HG03060 (cell line): Measurements from ENCODE around the gene MRPL17.
"Not testable (repeated sequence)": the region's sequence is repeated elsewhere in the genome, so short reads cannot be mapped to it uniquely, and the experiment has no call there.

Experiments
- ATAC-seq: cut with Tn5 transposase; IDR thresholded peaks from one replicate; pipeline ENCODE4 v1.9.1; 2021; ENCODE audit warnings: low read depth, moderate number of reproducible peaks; ENCODE audit not compliant: unreplicated experiment

The MRPL17 gene

DNA sequence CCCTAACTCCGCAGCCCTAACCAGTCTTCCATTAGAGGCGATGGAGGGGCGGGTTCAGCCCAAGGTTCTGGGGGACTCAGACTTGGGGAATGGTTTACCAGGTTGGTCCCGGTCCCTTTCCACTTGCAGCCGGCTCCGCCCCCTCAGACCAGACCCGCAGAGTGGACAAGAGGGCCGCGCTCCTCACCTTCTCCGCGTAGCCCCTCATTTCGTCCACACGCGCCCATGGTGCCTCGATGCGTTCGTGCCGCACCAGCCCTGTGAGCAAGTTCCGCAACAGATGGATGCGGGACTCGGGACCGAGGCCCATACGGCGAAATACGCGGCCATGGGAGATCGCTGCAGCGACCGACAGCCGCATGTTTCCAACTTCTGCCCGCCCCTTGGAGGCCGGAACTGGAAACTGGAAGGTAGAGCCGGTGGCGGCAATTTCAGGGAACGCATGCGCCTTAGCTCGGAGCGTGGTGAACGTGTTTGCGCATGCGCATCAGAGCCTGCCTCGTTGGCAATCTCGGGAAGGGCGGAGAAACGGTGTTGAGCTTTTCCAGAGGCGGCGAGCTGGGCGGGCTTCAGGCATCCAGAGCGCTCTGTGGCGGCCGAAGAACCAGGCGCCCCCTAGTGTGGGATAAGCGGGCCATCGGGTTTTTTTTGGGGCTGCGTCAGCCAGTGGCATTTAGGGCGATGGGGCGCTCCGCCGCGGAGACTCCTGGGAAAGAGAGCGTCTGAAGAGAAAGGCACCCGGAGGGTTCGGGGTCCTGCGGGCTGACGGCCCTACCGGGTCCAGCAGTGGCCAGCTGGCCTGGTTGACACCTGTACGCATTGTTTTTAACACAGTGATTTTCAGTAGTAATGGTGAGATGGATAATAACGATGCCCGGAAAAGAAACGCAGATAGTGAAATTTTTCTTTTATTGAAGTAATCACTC is at the start of gene MRPL17:
Gene MRPL17, minus strand, starts transcription at position 405 of the 926 bp plus-strand sequence. Its CDS starts 44 bp downstream, at position 361.
- ATAC-seq: peak; percentile 86

DNA sequence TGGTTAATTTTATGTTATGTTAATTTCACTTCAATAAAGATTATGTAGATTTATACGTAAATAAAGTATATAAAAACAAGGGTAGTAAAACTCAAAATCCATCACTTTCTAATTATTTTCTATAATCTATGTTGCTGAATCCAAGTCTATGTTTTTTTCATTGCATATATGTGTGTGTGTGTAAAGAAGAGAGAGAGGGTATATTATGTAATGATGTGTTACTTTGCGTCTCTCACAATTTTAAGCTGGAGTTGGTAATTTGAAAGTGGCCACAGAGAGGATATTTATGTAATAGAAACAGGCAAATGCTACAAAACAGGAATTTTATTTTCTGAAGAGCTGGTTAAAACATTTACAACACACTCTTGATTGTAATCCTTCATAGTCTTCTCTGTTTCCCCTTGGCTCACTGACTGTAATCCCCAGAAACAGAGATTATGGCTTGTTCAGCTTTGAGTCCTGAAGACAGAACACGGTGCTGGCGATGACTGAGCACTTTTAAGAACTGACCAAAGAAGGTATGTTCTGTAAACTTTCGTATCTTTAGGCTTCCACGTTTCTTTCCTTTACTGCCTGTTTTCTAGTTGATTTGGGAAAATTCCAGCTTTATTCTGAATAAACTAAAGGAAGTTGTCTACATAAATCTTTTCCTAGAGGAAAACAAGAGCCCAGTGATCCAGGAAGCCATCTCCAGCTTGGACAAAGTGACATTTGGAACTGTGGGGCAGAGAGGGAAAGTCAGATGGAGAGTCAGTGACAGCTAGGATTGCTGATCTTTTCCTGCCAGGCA is 45.0 kb upstream of the MRPL17 start:
- no peak for ATAC-seq

DNA sequence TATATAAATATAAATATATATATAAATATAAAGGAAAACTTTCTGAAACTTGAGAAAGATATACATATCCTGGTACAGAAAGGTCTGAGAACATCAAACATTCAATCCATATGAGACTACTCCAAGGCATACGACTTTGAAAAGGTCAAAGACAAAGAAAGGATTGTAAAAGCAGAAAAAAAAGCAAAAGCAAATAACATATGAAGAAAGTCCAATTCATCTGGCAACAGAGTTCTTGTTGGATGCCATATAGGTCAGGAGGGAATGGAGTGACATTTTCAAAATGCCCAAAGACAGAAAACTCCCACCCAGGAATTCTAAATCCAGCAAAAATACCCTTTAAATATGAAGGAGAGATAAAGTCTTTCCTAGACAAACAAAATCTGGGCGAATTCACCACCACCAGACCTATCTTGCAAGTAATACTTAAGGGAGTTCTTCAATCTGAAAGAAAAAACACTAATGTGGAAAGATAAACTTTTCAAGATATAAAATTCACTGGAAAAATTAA is 42.3 kb upstream of the MRPL17 start:
- no peak for ATAC-seq

DNA sequence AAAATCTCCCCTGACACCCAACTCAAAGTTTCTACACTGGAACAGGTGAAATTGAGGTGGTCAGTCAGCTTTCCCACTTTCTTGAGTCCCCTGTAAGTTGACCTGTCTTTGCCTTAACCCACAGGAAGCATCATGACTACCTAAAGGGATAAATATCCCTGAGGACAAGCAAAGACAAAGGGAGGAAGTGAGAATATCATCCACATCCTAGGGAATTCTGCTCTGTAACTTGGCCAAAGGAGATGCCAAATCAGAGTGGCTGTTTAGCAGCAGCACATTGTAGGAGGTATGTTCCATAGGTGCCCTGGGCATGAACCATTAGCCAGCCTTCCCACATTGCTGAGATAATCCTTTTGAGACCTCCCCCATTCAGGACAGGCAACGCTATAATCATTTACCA is 40.9 kb upstream of the MRPL17 start:
- ATAC-seq: no peak

DNA sequence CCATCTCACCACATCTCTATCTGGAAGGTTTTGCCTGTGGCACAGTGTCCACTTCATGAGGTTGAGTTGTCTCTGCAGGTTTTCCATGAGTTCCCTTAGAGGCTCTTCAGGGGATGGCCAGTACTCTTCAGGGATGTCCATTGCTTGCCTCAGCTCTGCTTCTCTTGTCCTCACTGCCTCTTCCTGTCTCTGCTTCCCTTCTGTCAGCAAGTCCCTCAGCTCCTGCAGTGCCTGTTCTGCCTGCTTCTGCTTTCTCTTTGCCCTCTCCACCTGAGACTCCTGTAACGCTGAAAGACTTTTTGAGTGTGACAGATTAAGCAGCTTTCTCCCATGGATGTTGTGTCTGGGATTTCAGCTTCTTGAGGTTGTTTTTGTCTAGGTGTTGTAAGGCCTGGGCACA is 38.2 kb upstream of the MRPL17 start:
- ATAC-seq: no peak

DNA sequence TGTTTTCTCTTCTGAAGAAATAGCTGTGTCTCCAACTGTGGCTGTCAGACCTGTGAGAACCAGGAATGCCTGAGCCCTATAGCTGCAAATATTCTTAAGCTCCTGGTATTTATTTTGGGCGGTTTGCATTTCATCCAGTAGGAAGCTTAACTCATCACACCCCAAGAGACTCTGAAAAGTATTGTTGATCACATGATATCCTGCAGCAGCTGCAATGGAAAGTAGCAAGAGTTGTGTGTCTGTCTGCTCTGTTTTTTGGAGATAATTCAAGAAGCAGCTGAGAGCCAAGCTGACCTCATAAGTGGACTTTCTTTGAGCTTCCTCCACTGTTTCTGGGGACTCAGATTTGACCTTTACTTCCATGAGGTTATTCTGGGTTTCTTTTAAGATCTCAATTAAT is 36.4 kb upstream of the MRPL17 start:
- ATAC-seq: no peak

DNA sequence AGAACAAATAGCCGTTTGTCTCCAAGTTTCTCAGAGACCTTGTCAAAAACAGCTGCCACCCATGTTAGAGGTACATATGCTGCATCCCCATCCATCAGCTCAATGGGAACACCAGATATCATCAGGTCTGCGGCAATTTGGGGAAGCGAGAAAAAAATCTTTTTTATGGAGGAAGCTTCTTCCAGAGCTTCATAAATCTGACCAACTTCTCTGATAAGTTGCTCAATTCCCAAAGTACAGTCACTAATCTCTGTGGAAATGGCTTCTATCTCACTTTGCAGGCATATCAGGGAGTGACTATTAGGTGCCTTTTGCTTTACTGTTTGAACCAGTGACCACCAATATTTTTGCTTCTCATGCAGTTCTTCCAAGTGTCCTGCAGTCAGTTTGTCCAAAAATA is 34.3 kb upstream of the MRPL17 start:
- ATAC-seq: no peak

DNA sequence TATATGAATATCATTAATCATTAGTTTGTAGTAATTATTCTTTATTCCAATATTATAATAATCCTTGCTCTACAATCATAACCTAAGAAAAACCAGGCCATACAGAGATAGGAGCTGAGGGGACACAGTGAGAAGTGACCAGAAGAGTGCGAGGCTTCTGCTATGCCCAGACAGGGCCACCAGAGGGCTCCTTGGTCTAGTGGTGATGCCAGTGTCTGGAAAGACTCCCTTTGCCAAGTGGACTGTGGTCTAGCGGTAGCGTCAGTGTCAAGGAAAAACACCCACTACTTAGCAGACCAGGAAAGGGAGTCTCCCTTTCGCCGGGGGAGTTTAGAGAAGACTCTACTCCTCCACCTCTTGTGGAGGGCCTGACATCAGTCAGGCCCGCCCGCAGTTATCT is 28.4 kb upstream of the MRPL17 start:
- ATAC-seq: not testable (repeated sequence)

DNA sequence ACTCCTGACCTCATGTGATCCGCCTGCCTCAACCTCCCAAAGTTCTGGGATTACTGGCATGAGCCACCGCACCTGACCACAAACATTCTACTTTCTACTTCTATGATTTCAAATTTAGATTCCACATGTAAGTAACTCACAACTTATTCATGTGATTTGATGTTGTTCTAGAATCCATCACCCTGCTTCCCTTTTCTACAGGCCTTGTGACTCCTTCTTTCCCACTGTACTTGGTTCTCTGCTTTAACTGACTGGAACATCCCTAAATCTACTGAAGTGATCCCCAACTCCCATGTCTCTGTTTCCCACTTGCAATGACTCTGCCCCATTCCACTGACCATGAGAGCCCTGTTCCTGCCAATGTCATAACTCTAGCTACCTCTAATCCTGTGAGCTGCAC is 25.7 kb upstream of the MRPL17 start:
- ATAC-seq: no peak

DNA sequence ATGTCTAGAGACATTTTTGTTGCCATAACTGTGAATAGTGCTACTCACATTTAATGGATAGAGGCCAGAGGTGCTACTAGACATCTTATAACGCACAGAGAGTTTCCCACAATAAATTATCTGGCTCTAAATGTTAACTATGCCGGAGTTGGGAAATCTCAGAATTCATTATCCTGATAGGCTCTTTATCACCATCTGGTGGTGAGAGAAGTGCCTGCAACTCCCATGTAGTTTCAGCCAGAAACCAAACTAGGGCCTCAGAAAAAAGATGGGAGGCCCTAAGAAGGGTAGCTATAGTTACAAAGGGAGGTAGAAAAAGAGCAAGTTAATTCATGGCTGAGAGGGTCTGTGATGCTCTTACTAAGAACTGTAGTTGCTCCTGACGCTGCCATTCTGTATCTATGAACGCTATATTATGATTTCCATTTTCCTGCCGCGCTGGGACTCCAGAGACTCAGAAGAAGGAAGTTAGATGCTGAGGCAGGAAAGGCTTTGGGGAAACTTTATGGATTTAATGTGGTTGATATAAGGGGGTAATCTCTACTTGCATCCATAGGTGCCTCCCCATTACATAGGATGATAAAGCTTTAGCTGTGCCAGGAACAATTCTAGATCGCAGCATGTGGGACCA is 22.9 kb upstream of the MRPL17 start:
- no peak for ATAC-seq

DNA sequence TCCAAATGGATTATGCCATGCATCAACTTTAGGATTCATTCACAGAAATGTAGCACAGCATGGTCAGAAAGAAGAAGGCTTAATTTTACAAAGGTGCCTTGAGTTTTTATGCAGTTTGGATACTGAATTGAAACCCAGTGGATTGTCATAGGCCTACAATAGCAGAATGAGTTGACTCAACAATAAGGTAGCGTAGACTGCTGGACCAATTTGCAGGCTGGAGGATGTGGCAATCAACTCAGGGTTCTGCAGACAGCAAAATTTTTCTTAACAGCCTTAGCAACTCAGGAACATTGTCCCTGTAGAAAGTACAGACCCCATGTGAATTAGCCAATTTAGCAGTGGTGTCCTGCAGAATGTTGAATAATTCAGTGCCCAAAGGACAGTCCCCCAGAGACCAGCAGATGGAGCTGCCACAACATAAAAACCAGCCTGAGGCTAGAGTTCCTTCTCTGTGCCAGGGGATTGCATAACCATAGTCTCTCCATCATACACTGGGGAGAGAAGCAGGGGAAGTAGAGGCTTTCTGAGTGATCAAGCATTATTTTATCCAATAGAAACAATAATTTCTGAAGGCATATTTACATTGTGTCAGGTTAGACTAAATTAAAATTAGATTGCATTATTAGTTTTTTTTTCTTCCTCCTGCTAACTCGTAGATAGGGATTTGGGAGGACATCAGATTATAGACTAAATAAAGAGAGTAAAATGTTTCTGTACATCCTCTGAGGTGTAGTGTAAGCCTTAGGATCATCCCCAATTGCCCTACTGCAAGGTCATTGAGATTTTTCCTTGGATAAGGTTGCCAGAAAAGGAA is 20.3 kb upstream of the MRPL17 start:
- ATAC-seq: no peak

DNA sequence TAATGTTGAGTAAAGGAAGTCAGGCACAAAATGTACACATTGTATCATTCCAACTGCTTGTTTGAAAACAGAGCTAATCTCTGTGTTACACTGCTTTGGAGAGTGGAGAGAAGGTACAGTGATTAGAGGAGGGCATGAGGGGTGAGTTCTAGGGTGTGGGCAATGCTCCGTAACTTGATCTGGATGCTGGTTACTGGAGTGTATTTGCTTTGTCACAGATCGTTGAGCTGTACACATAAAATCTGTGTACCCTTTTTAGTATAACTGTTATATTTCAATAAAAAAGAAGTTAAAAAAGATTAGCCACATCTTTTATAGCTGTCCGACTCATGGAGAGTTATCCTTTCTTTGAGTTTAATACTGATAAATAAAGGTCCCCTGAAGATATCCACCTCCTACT is 18.8 kb upstream of the MRPL17 start:
- ATAC-seq: not testable (repeated sequence)

DNA sequence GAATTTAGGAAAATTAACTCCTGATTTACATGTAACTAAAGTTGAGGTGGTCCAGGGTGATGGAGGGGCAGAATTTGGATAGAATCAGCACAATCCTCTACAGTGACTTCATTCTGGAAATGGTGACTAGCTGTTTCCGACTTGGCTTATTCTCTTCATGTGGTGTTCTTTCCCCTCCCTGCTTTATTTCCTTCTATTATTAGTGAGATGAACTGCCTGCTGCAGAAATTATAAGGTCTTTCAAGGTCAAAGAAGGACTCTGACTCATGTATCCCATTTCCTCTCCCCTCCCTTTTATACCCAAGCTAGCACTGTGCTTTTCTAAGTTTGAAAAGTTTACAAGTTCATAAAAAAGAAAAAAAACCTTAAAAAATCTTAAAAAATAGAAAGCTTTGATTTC is 12.2 kb upstream of the MRPL17 start:
- no peak for ATAC-seq

DNA sequence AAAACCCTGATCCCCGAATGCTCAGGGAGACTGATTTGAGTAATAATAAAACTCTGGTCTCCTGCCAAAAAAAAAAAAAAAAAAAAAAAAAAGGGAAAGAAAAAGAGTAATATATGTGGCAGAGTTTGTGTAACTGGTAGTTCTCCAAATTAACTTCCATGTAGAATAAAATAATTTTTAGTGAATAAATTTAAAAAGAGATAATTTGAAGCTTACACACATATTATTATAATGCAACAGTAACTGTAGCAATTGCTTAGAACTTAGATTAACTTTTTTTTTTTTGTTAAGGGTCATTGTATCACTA is 11.0 kb upstream of the MRPL17 start:
- no peak for ATAC-seq

DNA sequence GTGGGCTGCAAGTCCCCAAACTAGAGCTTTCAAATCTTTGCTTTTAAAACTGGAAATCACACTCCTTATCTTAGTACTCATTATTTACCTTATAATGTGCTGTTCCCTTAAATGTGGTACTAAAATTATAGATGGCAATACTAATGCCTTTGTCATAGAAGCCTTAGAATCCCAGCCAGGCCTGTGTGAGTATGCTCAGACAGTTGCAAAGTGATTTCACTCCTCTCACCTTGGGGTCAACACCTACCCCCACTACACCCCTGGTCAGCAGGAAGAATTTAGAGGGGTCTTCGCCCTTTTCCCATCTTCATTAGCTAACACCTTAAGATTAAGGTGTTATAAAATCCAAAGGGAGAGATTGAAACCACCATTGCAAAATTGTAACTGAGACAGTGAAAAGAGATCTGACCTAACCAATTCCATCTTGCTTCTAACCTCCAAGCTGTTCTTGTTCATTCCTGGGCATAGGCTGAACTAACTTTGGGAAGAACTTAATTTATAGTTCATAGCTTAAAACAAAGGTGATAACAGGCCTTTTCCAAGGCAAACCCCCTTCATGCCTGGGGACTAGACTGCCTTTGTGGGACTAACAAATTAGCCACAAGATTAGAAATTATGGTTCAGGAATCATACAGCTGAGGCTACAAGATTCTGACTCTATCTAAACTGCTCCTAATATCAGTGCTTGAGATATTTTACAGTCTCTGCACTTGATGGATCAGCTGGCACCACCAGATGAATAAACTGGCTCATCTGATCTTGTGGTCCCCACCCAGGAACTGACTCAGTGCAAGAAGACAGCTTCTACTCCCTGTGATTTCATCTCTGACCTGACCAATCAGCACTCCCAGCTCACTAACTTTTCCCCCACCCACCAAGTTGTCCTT is 10.4 kb upstream of the MRPL17 start:
- no peak for ATAC-seq

DNA sequence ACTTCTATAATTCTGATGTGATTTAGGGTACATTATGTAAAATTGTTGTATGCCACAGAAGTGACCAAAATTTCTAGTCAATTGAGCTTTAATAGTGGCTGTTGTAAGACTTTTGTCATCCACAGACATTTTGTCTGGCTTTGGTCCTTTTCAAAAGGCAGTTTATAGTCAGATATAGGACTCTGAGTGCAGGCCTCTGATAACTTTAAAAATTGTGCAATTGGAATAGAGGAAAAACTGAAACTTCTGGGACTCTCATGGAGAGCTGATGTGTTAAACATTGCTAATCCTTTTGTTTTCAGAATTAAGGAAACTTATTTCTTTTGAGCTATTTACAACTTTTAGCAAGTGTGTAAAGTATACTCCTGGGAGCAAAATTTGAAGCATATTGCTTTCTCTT is 9.0 kb upstream of the MRPL17 start:
- no peak for ATAC-seq

DNA sequence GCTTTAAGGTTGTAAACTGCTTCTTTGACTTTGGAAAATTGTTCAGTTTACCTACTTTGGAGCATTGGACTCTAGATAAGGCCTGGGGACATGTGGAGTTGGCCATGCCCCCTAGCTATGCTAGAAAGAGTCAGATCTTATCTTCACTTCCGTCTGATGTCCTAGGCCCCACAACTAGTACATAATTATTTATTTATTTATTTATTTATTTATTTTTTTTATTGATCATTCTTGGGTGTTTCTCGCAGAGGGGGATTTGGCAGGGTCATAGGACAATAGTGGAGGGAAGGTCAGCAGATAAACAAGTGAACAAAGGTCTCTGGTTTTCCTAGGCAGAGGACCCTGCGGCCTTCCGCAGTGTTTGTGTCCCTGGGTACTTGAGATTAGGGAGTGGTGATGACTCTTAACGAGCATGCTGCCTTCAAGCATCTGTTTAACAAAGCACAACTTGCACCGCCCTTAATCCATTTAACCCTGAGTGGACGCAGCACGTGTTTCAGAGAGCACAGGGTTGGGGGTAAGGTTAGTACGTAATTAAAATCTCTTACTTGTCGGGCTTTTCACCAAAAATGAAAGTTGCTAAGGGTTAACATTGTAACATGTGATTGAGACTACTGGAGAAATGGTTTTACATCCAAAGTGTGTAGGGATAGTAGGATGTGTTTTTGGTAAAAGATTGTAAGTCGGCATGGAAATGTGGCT is 7.4 kb upstream of the MRPL17 start:
- not testable (repeated sequence) for ATAC-seq

DNA sequence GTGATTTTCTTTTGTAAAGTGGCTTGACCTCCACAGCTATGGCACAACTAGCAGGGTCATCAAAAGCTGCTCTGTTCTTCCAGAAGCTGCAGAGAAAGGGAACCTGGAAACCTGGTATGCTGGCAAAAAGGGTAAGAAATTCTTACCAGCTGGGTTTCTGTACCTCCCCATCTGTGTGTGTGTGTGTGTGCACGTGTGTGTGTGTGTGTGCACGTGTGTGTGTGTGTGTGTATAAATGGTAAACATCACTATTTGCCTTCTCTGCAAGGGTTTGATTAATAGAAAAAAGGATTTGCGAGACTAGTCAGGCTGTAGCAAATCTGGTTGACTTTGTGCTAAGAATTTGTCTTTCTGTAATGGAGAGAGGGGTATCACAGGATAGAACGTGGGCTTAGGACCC is 4.7 kb upstream of the MRPL17 start:
- no peak for ATAC-seq

DNA sequence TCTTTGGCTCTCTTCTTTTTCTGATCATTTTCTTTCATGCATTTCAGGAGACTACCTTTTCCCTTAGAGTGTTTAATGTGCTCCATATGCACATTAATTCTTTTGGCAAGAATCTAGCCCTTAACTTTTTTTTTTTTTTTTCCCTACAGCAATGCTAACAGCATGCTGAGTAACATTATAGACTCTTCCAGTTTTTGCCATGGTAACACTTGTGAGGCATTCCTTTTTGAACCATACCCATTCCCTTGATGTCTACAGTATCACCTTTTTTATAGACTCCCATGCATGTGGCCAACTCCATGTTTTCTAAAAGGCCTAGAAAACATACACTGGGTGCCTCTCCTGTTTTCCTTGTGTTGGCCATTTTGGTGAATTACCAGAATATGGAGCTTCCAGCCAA is 2.9 kb upstream of the MRPL17 start:
- no peak for ATAC-seq
